HEK293 (cell line): ENCODE measurements around the gene MSH6.
A peak's percentile ranks its signal among the peaks of the same experiment; 100 is the strongest.
"Not testable (repeated sequence)": the region's sequence is repeated elsewhere in the genome, so short reads cannot be mapped to it uniquely, and the experiment has no call there.

Source experiments
- CTCF ChIA-PET: fragments of 350-600 bp; formaldehyde crosslinking; extraction: SDS; loops from one replicate; lab custom pipeline; 2021; ENCODE audit warnings: antibody characterized with exemption; lab: Yijun Ruan, JAX
- POLR2A ChIA-PET: fragments of 300-600 bp; formaldehyde crosslinking; extraction: SDS; loops from one replicate; lab custom pipeline; 2020; ENCODE audit warnings: antibody characterized with exemption, inconsistent platforms; lab: Yijun Ruan, JAX
- H3K27ac ChIP-seq: fragments of 200-500 bp; sonication (Bioruptor generic); 2 replicates; pipeline ENCODE4 v1.5.1; 2014; ENCODE audit warnings: low read depth, low read length, control low read depth, inconsistent platforms; ENCODE audit errors: extremely low read depth
- H3K36me3 ChIP-seq, 2 experiments: fragments of 200-500 bp in 1 of 2; sonication (Bioruptor generic) in 1 of 2; 1 replicate in 1 of 2; 2 replicates in 1 of 2; pipeline ENCODE4 v1.5.1; 2014 to 2017; ENCODE audit warnings: inconsistent platforms in 2 of 2, low read length in 2 of 2; ENCODE audit not compliant: control insufficient read depth in 2 of 2, insufficient read depth in 1 of 2
- H3K4me1 ChIP-seq: fragments of 200-500 bp; sonication (Bioruptor generic); 2 replicates; pipeline ENCODE4 v1.5.1; 2014; ENCODE audit warnings: mild to moderate bottlenecking, low read length, inconsistent platforms; ENCODE audit not compliant: control insufficient read depth, insufficient read depth
- H3K4me3 ChIP-seq: 2 replicates; pipeline ENCODE4 v1.5.1; 2011; ENCODE audit warnings: low read depth, mild to moderate bottlenecking, control low read depth, low read length, moderate library complexity
- H3K9me3 ChIP-seq: fragments of 200-500 bp; sonication (Bioruptor generic); 2 replicates; pipeline ENCODE4 v1.5.1; 2014; ENCODE audit warnings: low read depth, low read length, inconsistent platforms; ENCODE audit not compliant: control insufficient read depth, insufficient read depth
- ZNF449 ChIP-seq: fragments of 450-650 bp; formaldehyde crosslinking; IDR thresholded peaks from 2 replicates; pipeline ENCODE4 v1.5.1; 2017; ENCODE audit warnings: missing biosample characterization, mild to moderate bottlenecking, missing genetic modification characterization, moderate library complexity

The MSH6 gene

GRCh38 chr2:47853067-47853777 is 70.3 kb downstream of the MSH6 start:
- H3K36me3 ChIP-seq, H3K27ac ChIP-seq, H3K9me3 ChIP-seq, H3K4me1 ChIP-seq, H3K4me3 ChIP-seq: not testable (repeated sequence)
- TF ChIP-seq ZNF449, result peak; percentile 56; the same call in 1 of the 2 replicates
- ChIA-PET CTCF (interaction anchor here (0.7 to 1.4 kb wide), 3 partner anchors 16 to 253 kb away, joined by 5 to 7 read pairs (median 5); no protein-coding TSS in a partner anchor), POLR2A (interaction anchor here (0.6 kb wide), 1 partner anchor 242 kb away, joined by 3 read pairs; no protein-coding TSS in a partner anchor)
